GM12878 (cell line): ENCODE data around the gene ROBO1. TPM values are rescaled to one million over a fixed set of nuclear protein-coding genes. Genes with fewer than 3 reads are reported as not detected.
A peak's percentile ranks its signal among the peaks of the same experiment; 100 is the strongest.

Experiments used
- ATAC-seq: fragments of 200-7000 bp; cut with Tn5 transposase; 3 replicates; pipeline ENCODE4 v1.9.1; 2020; ENCODE audit warnings: mild to moderate bottlenecking, moderate library complexity
- BruUV-seq: library from RNA; stranded (reverse); fragments of 400-500 nt; replicated peaks from 2 replicates; lab custom pipeline; 2021; lab: Mats Ljungman, UMichigan
- CTCF ChIA-PET: fragments of 300-600 bp; sonication (Branson Sonifier 250); formaldehyde crosslinking; extraction: SDS; loops from one replicate; lab custom pipeline; 2021; ENCODE audit warnings: inconsistent platforms; lab: Yijun Ruan, JAX
- POLR2A ChIA-PET: fragments of 350-600 bp; formaldehyde crosslinking; extraction: SDS; loops from one replicate; lab custom pipeline; 2021; ENCODE audit warnings: inconsistent platforms; lab: Charles Lee
- RAD21 ChIA-PET: fragments of 300-600 bp; sonication (Branson Sonifier 250); formaldehyde crosslinking; loops from one replicate; lab custom pipeline; 2023; ENCODE audit warnings: antibody characterized with exemption; ENCODE audit not compliant: unreplicated experiment; lab: Charles Lee
- SMC1A ChIA-PET: fragments of 300-600 bp; sonication (Branson Sonifier 250); formaldehyde crosslinking; loops from one replicate; lab custom pipeline; 2023; ENCODE audit not compliant: unreplicated experiment, uncharacterized antibody; lab: Charles Lee
- DNase-seq: peaks from one replicate; pipeline ENCODE4 v3.0.0-alpha.2; 2011; ENCODE audit warnings: low read depth, low spot score
- FAIRE-seq: peaks from 3 replicates; lab custom pipeline; 2011; peaks lifted over from hg19 to GRCh38; lab: Jason Lieb, UNC
- H2AFZ ChIP-seq: 2 replicates; pipeline ENCODE4 v1.6.0; 2011; ENCODE audit warnings: low read depth, low read length, control low read depth; ENCODE audit not compliant: control insufficient read depth
- H3K27ac ChIP-seq: 2 replicates; pipeline ENCODE4 v1.5.1; 2011; ENCODE audit warnings: control low read depth; ENCODE audit not compliant: control insufficient read depth, insufficient read depth
- H3K27me3 ChIP-seq, 2 experiments: replicated peaks in 1 of 2; 2 replicates each; pipeline versions ENCODE4 v1.6.0 to v1.6.1; 2011; ENCODE audit warnings: low read length in 1 of 2; ENCODE audit not compliant: control insufficient read depth in 2 of 2, insufficient read depth in 2 of 2
- H3K36me3 ChIP-seq, 2 experiments: 2 replicates each; pipeline ENCODE4 v1.5.1; 2011; ENCODE audit warnings: low read length in 1 of 2; ENCODE audit not compliant: control insufficient read depth in 2 of 2, insufficient read depth in 2 of 2
- H3K4me1 ChIP-seq: 2 replicates; pipeline ENCODE4 v1.6.1; 2011; ENCODE audit warnings: mild to moderate bottlenecking, low read length, moderate library complexity, mixed read lengths; ENCODE audit not compliant: control insufficient read depth, insufficient read depth
- H3K4me2 ChIP-seq: 2 replicates; pipeline ENCODE4 v1.6.0; 2011; ENCODE audit warnings: control low read depth; ENCODE audit not compliant: control insufficient read depth, insufficient read depth
- H3K4me3 ChIP-seq: fragments of 200-600 bp; sonication (generic); 2 replicates; pipeline ENCODE4 v1.5.1; 2016
- H3K79me2 ChIP-seq: 2 replicates; pipeline ENCODE4 v1.6.0; 2011; ENCODE audit warnings: low read length; ENCODE audit not compliant: control insufficient read depth, insufficient read depth
- H3K9ac ChIP-seq: 2 replicates; pipeline ENCODE4 v1.8.0; 2011; ENCODE audit warnings: low read length, control low read depth, mixed read lengths; ENCODE audit not compliant: control insufficient read depth, insufficient read depth
- H3K9me3 ChIP-seq: replicated peaks from 3 replicates; pipeline ENCODE4 v1.5.1; 2011; ENCODE audit warnings: mild to moderate bottlenecking, low read length; ENCODE audit not compliant: control insufficient read depth, insufficient read depth
- H4K20me1 ChIP-seq: 2 replicates; pipeline ENCODE4 v1.6.0; 2011; ENCODE audit not compliant: control insufficient read depth, insufficient read depth
- CREB1 ChIP-seq: IDR thresholded peaks from 2 replicates; pipeline ENCODE4 v1.6.1; 2012; ENCODE audit warnings: low read depth, mild to moderate bottlenecking, inconsistent platforms
- SPI1 ChIP-seq: IDR thresholded peaks from 2 replicates; pipeline ENCODE4 v1.6.1; 2011; ENCODE audit warnings: low read depth, mild to moderate bottlenecking, low read length, moderate library complexity, borderline replicate concordance; ENCODE audit not compliant: insufficient read depth
- WGBS: methylation state at CpG from one replicate; pipeline ENCODE4 v1.1.6; 2016; ENCODE audit warnings: low lambda C conversion rate; ENCODE audit not compliant: insufficient replicate concordance, insufficient coverage; ENCODE audit errors: missing lambda C conversion rate; 5-methylcytosine and 5-hydroxymethylcytosine counted together
- in situ Hi-C: fragments of 300-500 bp; cut with MboI; formaldehyde crosslinking; loops from 9 replicates; pipeline ENCODE4 v1.14.3; 2018; ENCODE audit warnings: mixed read lengths
- intact Hi-C: fragments of 100-400 bp; cut with micrococcal nuclease; formaldehyde crosslinking; loops from one replicate; pipeline ENCODE4 v1.14.2; 2022; ENCODE audit not compliant: unreplicated experiment
- microRNA-seq: library from miRNA; unstranded; fragments of <30 nt; microRNA quantifications from one replicate; pipeline ENCODE4, GENCODE V29; 2018
- polyA plus RNA-seq, 11 experiments: library from polyadenylated mRNA; depleted of rRNA in 4 of 11; unstranded in 6 of 11; stranded (reverse) in 5 of 11; fragments of >200 nt; fragmentation: Nextera tagmentation in 4 of 11; fragmentation: Illumina TruSeq in 1 of 11; extraction: Ambion mirVana in 4 of 11; extraction: Trizol in 1 of 11; gene quantifications; 1 replicate in 1 of 11; 2 replicates in 10 of 11; pipeline versions ENCODE4 v1.2.1 to v1.2.3, GENCODE V29; 2011 to 2016; ENCODE audit warnings: inconsistent platforms in 2 of 11, missing spikeins in 2 of 11, low read depth in 1 of 11
- small RNA-seq: library from RNA; depleted of rRNA; stranded (forward); fragments of <200 nt; gene quantifications from one replicate; pipeline ENCODE3, GENCODE V24; 2014
- total RNA-seq, 4 experiments: library from RNA; depleted of rRNA in 3 of 4; stranded (reverse); fragments of >200 nt in 3 of 4; fragmentation: Illumina TruSeq in 1 of 4; extraction: Trizol in 1 of 4; gene quantifications; 2 replicates each; pipeline versions ENCODE4 v1.2.1 to v1.2.3, GENCODE V29; 2013 to 2021
- TF ChIP-seq, protein P1 (sequence below): fragments of 450-650 bp; IDR thresholded peaks from 2 replicates; pipeline ENCODE4 v1.6.1; 2016; ENCODE audit warnings: mild to moderate bottlenecking
- TF ChIP-seq, protein P2 (sequence below): fragments of 450-650 bp; IDR thresholded peaks from 2 replicates; pipeline ENCODE4 v1.6.1; 2014; ENCODE audit warnings: mild to moderate bottlenecking

Gene ROBO1
- total and polyA plus RNA-seq, 10 of the 15 experiments (the other 5 are each of a cell fraction or from before 2014, with no cell fraction given), result 0.29 to 46.5 (median 1.2) TPM

DNA sequence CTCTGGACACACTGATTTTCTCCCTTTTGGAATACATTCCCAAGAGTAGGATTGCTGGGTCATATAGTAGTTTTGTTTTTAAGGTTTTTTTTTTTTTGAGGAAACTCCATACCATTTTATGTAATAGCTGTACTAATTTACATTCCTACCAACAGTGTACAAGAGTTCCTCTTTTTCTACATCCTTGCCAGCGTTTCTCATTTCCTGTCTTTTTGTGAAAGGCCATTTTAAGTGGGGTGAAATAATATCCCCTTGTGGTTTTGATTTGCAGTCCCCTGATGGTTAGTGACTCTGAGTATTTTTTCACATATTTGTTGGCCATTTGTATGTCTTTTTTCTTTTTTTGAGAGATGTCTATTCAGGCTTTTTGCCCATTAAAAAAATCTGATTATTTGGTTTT is 1205.5 kb downstream of the ROBO1 start:
- intact Hi-C loops, result no loop called here
- DNase-seq (no peak), FAIRE-seq (no peak), ATAC-seq (no peak)
- WGBS, result 7% methylated on average over 1 of the region's 1 CpG
- TF ChIP-seq CREB1 (no peak), SPI1 (peak; percentile 40; the same call in 1 of the 2 replicates)
- TF ChIP-seq, protein P1, sequence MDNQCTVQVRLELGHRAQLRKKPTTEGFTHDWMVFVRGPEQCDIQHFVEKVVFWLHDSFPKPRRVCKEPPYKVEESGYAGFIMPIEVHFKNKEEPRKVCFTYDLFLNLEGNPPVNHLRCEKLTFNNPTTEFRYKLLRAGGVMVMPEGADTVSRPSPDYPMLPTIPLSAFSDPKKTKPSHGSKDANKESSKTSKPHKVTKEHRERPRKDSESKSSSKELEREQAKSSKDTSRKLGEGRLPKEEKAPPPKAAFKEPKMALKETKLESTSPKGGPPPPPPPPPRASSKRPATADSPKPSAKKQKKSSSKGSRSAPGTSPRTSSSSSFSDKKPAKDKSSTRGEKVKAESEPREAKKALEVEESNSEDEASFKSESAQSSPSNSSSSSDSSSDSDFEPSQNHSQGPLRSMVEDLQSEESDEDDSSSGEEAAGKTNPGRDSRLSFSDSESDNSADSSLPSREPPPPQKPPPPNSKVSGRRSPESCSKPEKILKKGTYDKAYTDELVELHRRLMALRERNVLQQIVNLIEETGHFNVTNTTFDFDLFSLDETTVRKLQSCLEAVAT, result no peak
- TF ChIP-seq, protein P2, sequence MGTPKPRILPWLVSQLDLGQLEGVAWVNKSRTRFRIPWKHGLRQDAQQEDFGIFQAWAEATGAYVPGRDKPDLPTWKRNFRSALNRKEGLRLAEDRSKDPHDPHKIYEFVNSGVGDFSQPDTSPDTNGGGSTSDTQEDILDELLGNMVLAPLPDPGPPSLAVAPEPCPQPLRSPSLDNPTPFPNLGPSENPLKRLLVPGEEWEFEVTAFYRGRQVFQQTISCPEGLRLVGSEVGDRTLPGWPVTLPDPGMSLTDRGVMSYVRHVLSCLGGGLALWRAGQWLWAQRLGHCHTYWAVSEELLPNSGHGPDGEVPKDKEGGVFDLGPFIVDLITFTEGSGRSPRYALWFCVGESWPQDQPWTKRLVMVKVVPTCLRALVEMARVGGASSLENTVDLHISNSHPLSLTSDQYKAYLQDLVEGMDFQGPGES, result no peak
- Histone ChIP-seq H3K9me3 (no peaks in the 10 kb centered on the region), H2AFZ (no peak overlapping the region), H3K27ac (no peak overlapping the region), H3K4me1 (no peaks in the 10 kb centered on the region), H3K36me3 (no peaks in the 10 kb centered on the region), H3K27me3 (no peaks in the 10 kb centered on the region), H3K79me2 (no peaks in the 10 kb centered on the region), H4K20me1 (no peaks in the 10 kb centered on the region), H3K9ac (no peak overlapping the region), H3K4me2 (no peak overlapping the region), H3K4me3 (no peak overlapping the region)
- no TSS peak for BruUV-seq
- SMC1A ChIA-PET, result no interaction called here
- CTCF ChIA-PET, result no interaction called here
- POLR2A ChIA-PET, result interaction anchor here (0.8 kb wide), 1 partner anchor 65 kb away, joined by 3 read pairs; no protein-coding TSS in a partner anchor
- in situ Hi-C loops, result no loop called here
- RAD21 ChIA-PET, result interaction anchor here (0.6 kb wide), 1 partner anchor 465 kb away, joined by 3 read pairs; no protein-coding TSS in a partner anchor

Small RNA genes within 50 kb of the gene (microRNA-seq; reads per million reads assigned to microRNA genes)
- not detected for gene MIR3923

Small RNA genes within 50 kb of the gene (small RNA-seq; reads per million reads assigned to genes)
- not detected for gene MIR3923
- not detected for gene RN7SL751P
